H1 (cell line): ENCODE results near the gene KLF16. TPM values are rescaled to one million over a fixed set of nuclear protein-coding genes. Genes with fewer than 3 reads are reported as not detected.

ENCODE experiments used
- CTCF ChIA-PET: fragments of 300-600 bp; sonication (Branson Sonifier 250); formaldehyde crosslinking; loops from one replicate; lab custom pipeline; 2021; ENCODE audit not compliant: partially characterized antibody; lab: Charles Lee
- POLR2A ChIA-PET: fragments of 300-600 bp; sonication (Branson Sonifier 250); formaldehyde crosslinking; loops from one replicate; lab custom pipeline; 2021; ENCODE audit warnings: inconsistent platforms; ENCODE audit not compliant: partially characterized antibody; lab: Charles Lee
- DNase-seq, 2 experiments: peaks; one replicate each; pipeline versions ENCODE4 v3.0.0 to v3.0.0-alpha.2; 2010 to 2022; ENCODE audit warnings: low spot score in 2 of 2, low read depth in 1 of 2, mixed read lengths in 1 of 2
- FAIRE-seq: peaks from 2 replicates; lab custom pipeline; 2011; peaks lifted over from hg19 to GRCh38; lab: Jason Lieb, UNC
- H2AFZ ChIP-seq: 2 replicates; pipeline ENCODE4 v1.8.1; 2012; ENCODE audit warnings: low read length, inconsistent platforms
- H2AK5ac ChIP-seq: 2 replicates; pipeline ENCODE4 v1.6.1; 2013; ENCODE audit warnings: low read depth, low read length
- H2BK120ac ChIP-seq: replicated peaks from 2 replicates; pipeline ENCODE3; 2013; ENCODE audit warnings: low read depth, low read length, inconsistent platforms
- H2BK12ac ChIP-seq: 2 replicates; pipeline ENCODE4 v1.6.1; 2013; ENCODE audit warnings: low read depth, low read length
- H2BK15ac ChIP-seq: 2 replicates; pipeline ENCODE4 v1.6.1; 2013; ENCODE audit warnings: low read length
- H2BK20ac ChIP-seq: 2 replicates; pipeline ENCODE4 v1.6.1; 2013; ENCODE audit warnings: low read length
- H2BK5ac ChIP-seq: 2 replicates; pipeline ENCODE4 v1.6.1; 2013; ENCODE audit warnings: low read depth, low read length
- H3K14ac ChIP-seq: 2 replicates; pipeline ENCODE4 v1.6.1; 2013; ENCODE audit warnings: inconsistent platforms; ENCODE audit not compliant: insufficient read length
- H3K18ac ChIP-seq: 2 replicates; pipeline ENCODE4 v1.6.1; 2013; ENCODE audit warnings: low read length; ENCODE audit errors: extremely low read depth
- H3K23ac ChIP-seq: 2 replicates; pipeline ENCODE4 v1.6.1; 2013; ENCODE audit warnings: inconsistent platforms; ENCODE audit not compliant: insufficient read length
- H3K23me2 ChIP-seq: 2 replicates; pipeline ENCODE4 v1.6.1; 2013; ENCODE audit warnings: low read depth, low read length
- H3K27ac ChIP-seq: 2 replicates; pipeline ENCODE4 v1.6.1; 2011; ENCODE audit warnings: low read depth, low read length, inconsistent platforms
- H3K27me3 ChIP-seq, 4 experiments: replicated peaks in 1 of 4; 1 replicate in 1 of 4; 2 replicates in 3 of 4; pipeline versions ENCODE4 v1.6.1 to v1.8.1; 2011 to 2013; ENCODE audit warnings: low read length in 3 of 4, mild to moderate bottlenecking in 3 of 4, inconsistent platforms in 2 of 4, mixed read lengths in 2 of 4, moderate library complexity in 1 of 4; ENCODE audit not compliant: control insufficient read depth in 3 of 4, insufficient read depth in 3 of 4; ENCODE audit errors: extremely low read depth in 1 of 4
- H3K36me3 ChIP-seq, 4 experiments: 2 replicates each; pipeline versions ENCODE4 v1.6.1 to v1.8.1; 2011 to 2013; ENCODE audit warnings: mild to moderate bottlenecking in 4 of 4, low read length in 3 of 4, moderate library complexity in 2 of 4, control low read depth in 1 of 4, inconsistent platforms in 1 of 4; ENCODE audit not compliant: insufficient read depth in 4 of 4, control insufficient read depth in 2 of 4
- H3K4ac ChIP-seq: replicated peaks from 2 replicates; pipeline ENCODE3; 2013; ENCODE audit warnings: low read length, low read depth, mixed read lengths, inconsistent platforms; ENCODE audit not compliant: insufficient read length
- H3K4me1 ChIP-seq, 4 experiments: replicated peaks in 1 of 4; 1 replicate in 1 of 4; 2 replicates in 3 of 4; pipeline versions ENCODE4 v1.6.1 to v1.8.1; 2011 to 2013; ENCODE audit warnings: low read length in 3 of 4, inconsistent platforms in 2 of 4, mixed read lengths in 1 of 4; ENCODE audit not compliant: insufficient read depth in 4 of 4, control insufficient read depth in 3 of 4
- H3K4me2 ChIP-seq, 2 experiments: 2 replicates each; pipeline versions ENCODE4 v1.6.1 to v1.8.1; 2011 to 2013; ENCODE audit warnings: low read depth in 2 of 2, low read length in 2 of 2, control low read depth in 1 of 2, inconsistent platforms in 1 of 2, mild to moderate bottlenecking in 1 of 2; ENCODE audit not compliant: insufficient read depth in 1 of 2
- H3K4me3 ChIP-seq, 4 experiments: fragments of 200-600, 300-600 bp in 1 of 4; sonication (generic), shearing (Covaris generic), sonication (Bioruptor Twin) in 1 of 4; 2 replicates each; pipeline versions ENCODE4 v1.5.1 to v1.8.1; 2011 to 2016; ENCODE audit warnings: low read length in 4 of 4, low read depth in 3 of 4, control low read depth in 2 of 4, inconsistent platforms in 2 of 4, mild to moderate bottlenecking in 2 of 4, mixed read lengths in 1 of 4, moderate library complexity in 1 of 4; ENCODE audit not compliant: insufficient read depth in 2 of 4; ENCODE audit errors: extremely low read depth in 1 of 4
- H3K56ac ChIP-seq: replicated peaks from 2 replicates; pipeline ENCODE3; 2013; ENCODE audit warnings: low read depth, mild to moderate bottlenecking, mixed read lengths, low read length, inconsistent platforms; ENCODE audit not compliant: insufficient read length
- H3K79me1 ChIP-seq: 2 replicates; pipeline ENCODE4 v1.6.1; 2013; ENCODE audit warnings: low read depth, low read length, control low read depth
- H3K79me2 ChIP-seq, 2 experiments: 2 replicates each; pipeline versions ENCODE4 v1.6.1 to v1.8.1; 2012 to 2013; ENCODE audit warnings: low read length in 2 of 2, mild to moderate bottlenecking in 2 of 2, inconsistent platforms in 1 of 2; ENCODE audit not compliant: insufficient read depth in 2 of 2, control insufficient read depth in 1 of 2
- H3K9ac ChIP-seq, 4 experiments: replicated peaks in 1 of 4; 1 replicate in 1 of 4; 2 replicates in 3 of 4; pipeline versions ENCODE4 v1.6.1 to v1.8.1; 2011 to 2013; ENCODE audit warnings: low read depth in 3 of 4, low read length in 3 of 4, control low read depth in 2 of 4, mild to moderate bottlenecking in 2 of 4, moderate library complexity in 2 of 4, inconsistent platforms in 1 of 4; ENCODE audit errors: extremely low read depth in 1 of 4
- H3K9me3 ChIP-seq, 2 experiments: 2 replicates each; pipeline versions ENCODE4 v1.6.1 to v1.8.1; 2012 to 2013; ENCODE audit warnings: mild to moderate bottlenecking in 2 of 2, moderate library complexity in 2 of 2, control low read depth in 1 of 2, inconsistent platforms in 1 of 2, low read depth in 1 of 2, low read length in 1 of 2, mixed read lengths in 1 of 2; ENCODE audit not compliant: insufficient read depth in 2 of 2
- H4K20me1 ChIP-seq, 2 experiments: replicated peaks in 1 of 2; 2 replicates each; pipeline versions ENCODE3 to v1.8.1; 2011 to 2013; ENCODE audit warnings: inconsistent platforms in 2 of 2, low read length in 2 of 2, mild to moderate bottlenecking in 1 of 2; ENCODE audit not compliant: insufficient read depth in 2 of 2, control insufficient read depth in 1 of 2
- H4K5ac ChIP-seq: 2 replicates; pipeline ENCODE4 v1.6.1; 2013; ENCODE audit warnings: low read length, low read depth, mixed read lengths, inconsistent platforms; ENCODE audit not compliant: insufficient read length
- H4K8ac ChIP-seq: 2 replicates; pipeline ENCODE4 v1.8.0; 2013; ENCODE audit warnings: mild to moderate bottlenecking, moderate library complexity, low read length, inconsistent platforms; ENCODE audit not compliant: insufficient read depth; ENCODE audit errors: extremely low read depth
- H4K91ac ChIP-seq: replicated peaks from 2 replicates; pipeline ENCODE3; 2013; ENCODE audit warnings: low read length, mixed read lengths, inconsistent platforms; ENCODE audit not compliant: insufficient read length
- CREB1 ChIP-seq: IDR thresholded peaks from 2 replicates; pipeline ENCODE4 v1.6.1; 2012; ENCODE audit warnings: inconsistent platforms
- EGR1 ChIP-seq: IDR thresholded peaks from 2 replicates; pipeline ENCODE4 v1.6.1; 2011; ENCODE audit warnings: low read depth, low read length, borderline replicate concordance
- GTF2F1 ChIP-seq: IDR thresholded peaks from 2 replicates; pipeline ENCODE4 v1.6.1; 2012; ENCODE audit warnings: low read depth, low read length, improper control_type of control experiment, borderline replicate concordance
- TAF7 ChIP-seq: optimal IDR thresholded peaks from 2 replicates; pipeline ENCODE3; 2011; ENCODE audit warnings: low read depth, mild to moderate bottlenecking, inconsistent platforms, low read length, moderate library complexity, borderline replicate concordance
- WGBS, 2 experiments: shearing (Covaris generic) in 1 of 2; methylation state at CpG; one replicate each; pipeline versions ENCODE4 v1.1.6 to v1.1.7; 2013 to 2015; ENCODE audit warnings: low lambda C conversion rate in 2 of 2, mixed read lengths in 2 of 2, inconsistent platforms in 1 of 2, low coverage in 1 of 2, missing lambda C conversion rate in 1 of 2; ENCODE audit not compliant: insufficient replicate concordance in 2 of 2, insufficient coverage in 1 of 2, insufficient read length in 1 of 2; ENCODE audit errors: extremely low coverage in 1 of 2, missing lambda C conversion rate in 1 of 2; 5-methylcytosine and 5-hydroxymethylcytosine counted together
- polyA plus RNA-seq, 7 experiments: library from polyadenylated mRNA; depleted of rRNA in 3 of 7; stranded (reverse) in 5 of 7; unstranded in 2 of 7; fragments of >200 nt in 5 of 7; fragments of 200-250 nt in 2 of 7; gene quantifications; 1 replicate in 5 of 7; 2 replicates in 1 of 7; 4 replicates in 1 of 7; pipeline versions ENCODE4 v1.2.1 to v1.2.3, GENCODE V29; 2011 to 2013; ENCODE audit warnings: missing spikeins in 2 of 7, mixed read lengths in 2 of 7
- total RNA-seq: library from RNA; stranded (reverse); fragmentation: NEBNext Ultra II Directional; extraction: Animal tissue kit (Norgen Biotek cat#: 25700); gene quantifications from 2 replicates; pipeline ENCODE4 v1.2.1, GENCODE V29; 2021

KLF16 gene
- total and polyA plus RNA-seq, 2 of the 8 experiments (the other 6 are each of a cell fraction or from before 2014, with no cell fraction given): 14.3 to 45.9 TPM

DNA sequence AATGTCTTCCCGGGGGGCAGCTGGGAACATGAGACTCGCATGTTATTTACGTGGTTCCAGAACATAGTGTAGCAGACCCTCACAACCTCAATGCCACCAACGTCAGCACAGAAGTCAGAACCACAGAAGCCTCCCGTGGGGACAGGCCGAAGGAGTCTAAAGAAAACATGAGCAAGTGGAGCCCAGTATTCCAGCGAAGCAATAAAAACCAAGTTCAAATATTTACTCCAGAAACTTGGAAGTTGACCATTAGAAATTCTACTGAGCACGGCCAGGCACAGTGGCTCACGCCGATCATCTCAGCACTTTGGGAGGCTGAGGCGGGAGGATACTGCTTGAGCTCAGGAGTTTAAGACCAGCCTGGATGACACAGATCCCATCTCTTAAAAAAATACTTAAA lies 33.4 kb downstream of the KLF16 start:
- Histone ChIP-seq H4K8ac (no peak overlapping the region; the same call in 1 of the 2 replicates), H3K9me3 (no peaks in the 10 kb centered on the region), H4K91ac (no peak overlapping the region), H3K4ac (no peak overlapping the region), H3K79me1 (peaks cover 8% of the 10 kb centered on the region), H3K27ac (no peak overlapping the region), H3K23ac (no peak overlapping the region), H3K23me2 (peaks cover 2% of the 10 kb centered on the region; the same call in 1 of the 2 replicates), H2BK20ac (no peak overlapping the region), H3K36me3 (peaks cover 0 to 9% (median 2%) of the 10 kb centered on the region in 4 experiments; a peak in 1 of 8 replicates), H3K18ac (no peak overlapping the region), H3K4me2 (no peak overlapping the region), H3K27me3 (no peaks in the 10 kb centered on the region), H3K14ac (no peak overlapping the region), H4K5ac (no peak overlapping the region), H2AFZ (no peak overlapping the region), H3K79me2 (peaks cover 0 to 28% of the 10 kb centered on the region in 2 experiments; a peak in 2 of 4 replicates), H4K20me1 (peaks cover 0 to 14% of the 10 kb centered on the region in 2 experiments), H2BK15ac (no peak overlapping the region), H3K4me3 (no peak overlapping the region), H2BK5ac (no peak overlapping the region), H3K56ac (no peak overlapping the region), H2BK120ac (no peak overlapping the region), H2BK12ac (no peak overlapping the region), H3K9ac (no peak overlapping the region), H2AK5ac (no peak overlapping the region), H3K4me1 (peaks cover 0 to 14% (median 8%) of the 10 kb centered on the region in 4 experiments; a peak in 6 of 7 replicates)
- DNase-seq (no peak), FAIRE-seq (no peak)
- TF ChIP-seq CREB1 (no peak), EGR1 (no peak), TAF7 (no peak), GTF2F1 (no peak)
- CTCF ChIA-PET: interaction anchor here (1.1 to 16.5 kb wide), 10 partner anchors 11 to 224 kb away, joined by 3 to 228 read pairs (median 5); partner anchors contain the start of genes ATP8B3 and UQCR11
- WGBS, 2 experiments: 92% methylated on average over 11 of the region's 11 CpGs; no CpG with 5 or more reads in 1 of the 2 experiments
- POLR2A ChIA-PET: interaction anchor here (0.7 to 2.8 kb wide), 4 partner anchors 10 to 16 kb away, joined by 3 to 8 read pairs (median 4); no protein-coding TSS in a partner anchor
